SK-N-MC (cell line): ENCODE measurements around the gene DMAC1.

ENCODE experiments used
- EZH2 ChIP-seq: fragments of 200-600 bp; sonication (generic); IDR thresholded peaks from one replicate; pipeline ENCODE4 v1.6.1; 2017; ENCODE audit warnings: antibody characterized with exemption
- FOXP2 ChIP-seq: optimal IDR thresholded peaks from 2 replicates; pipeline ENCODE3; 2011; ENCODE audit warnings: mild to moderate bottlenecking, moderate library complexity; ENCODE audit not compliant: insufficient read depth; ENCODE audit errors: extremely low read length, control extremely low read depth
- POLR2AphosphoS5 ChIP-seq: IDR thresholded peaks from 2 replicates; pipeline ENCODE4 v1.6.1; 2012; ENCODE audit warnings: mild to moderate bottlenecking, low read depth, low read length, borderline replicate concordance

GRCh38 chr9:7802666-7803065 is 3.1 kb upstream of the DMAC1 start:
- TF ChIP-seq POLR2AphosphoS5: no peak
- no peak for TF ChIP-seq EZH2
- TF ChIP-seq FOXP2: no peak
